Uterus (tissue), 4 donors: ENCODE results near the gene MUC21. TPM values are rescaled to one million over a fixed set of nuclear protein-coding genes. Genes with fewer than 3 reads are reported as not detected.

Experiments used
- DNase-seq, 2 donors: peaks; one replicate each; pipeline ENCODE4 v3.0.0-alpha.2; 2019 to 2020
- H3K27ac ChIP-seq, 2 donors: fragments of 200-600 bp; sonication (generic); 1 replicate in 1 of 2; 2 replicates in 1 of 2; pipeline ENCODE4 v1.5.1; 2016 to 2018
- H3K27me3 ChIP-seq, 2 donors: fragments of 200-600 bp; sonication (generic); one replicate each; pipeline ENCODE4 v1.5.1; 2018 to 2019; ENCODE audit warnings: control low read depth in 1 of 2
- H3K36me3 ChIP-seq, 2 donors: fragments of 200-600 bp; sonication (generic); one replicate each; pipeline ENCODE4 v1.5.1; 2019; ENCODE audit warnings: control low read depth in 1 of 2
- H3K4me1 ChIP-seq, 2 donors: fragments of 200-600 bp; sonication (generic); one replicate each; pipeline ENCODE4 v1.5.1; 2018 to 2019; ENCODE audit warnings: control low read depth in 1 of 2
- H3K4me3 ChIP-seq, 2 donors: fragments of 200-600 bp; sonication (generic); 1 replicate in 1 of 2; 2 replicates in 1 of 2; pipeline ENCODE4 v1.5.1; 2018 to 2019; ENCODE audit warnings: mild to moderate bottlenecking in 1 of 2
- H3K9me3 ChIP-seq, 2 donors: fragments of 200-600 bp; sonication (generic); one replicate each; pipeline ENCODE4 v1.5.1; 2019; ENCODE audit warnings: control low read depth in 1 of 2
- CTCF ChIP-seq, 4 experiments: fragments of 200-600 bp in 2 of 4; fragments of 450-650 bp in 2 of 4; sonication (generic) in 2 of 4; IDR thresholded peaks; one replicate each; pipeline ENCODE4 v1.5.1; 2016 to 2019; ENCODE audit warnings: antibody characterized with exemption in 4 of 4, mild to moderate bottlenecking in 2 of 4, moderate library complexity in 1 of 4
- POLR2A ChIP-seq, 2 donors: fragments of 450-650 bp; IDR thresholded peaks; one replicate each; pipeline ENCODE4 v1.6.1; 2016; ENCODE audit warnings: antibody characterized with exemption in 2 of 2, mild to moderate bottlenecking in 1 of 2, moderate library complexity in 1 of 2
- intact Hi-C: fragments of 100-400 bp; cut with DNase I; formaldehyde crosslinking; loops from one replicate; pipeline ENCODE4 v1.15.1; 2023; ENCODE audit warnings: low total_unique reads
- total RNA-seq, 4 donors: library from RNA; depleted of rRNA in 3 of 4; stranded (reverse); fragments of >200 nt in 3 of 4; gene quantifications; one replicate each; pipeline versions ENCODE4 v1.1.0 to v1.2.4, GENCODE V29; 2014 to 2023
- donor health status: DM: yes; HTN: yes; CAD: no.

MUC21 gene
- total RNA-seq, 4 donors from 2014 or later: 0.28 to 0.59 TPM; not detected in 2

GRCh38 chr6:31035862-31036497 lies 52.5 kb downstream of the MUC21 start:
- Histone ChIP-seq H3K36me3 (no peaks in the 10 kb centered on the region), H3K27ac (no peak overlapping the region), H3K9me3 (no peaks in the 10 kb centered on the region), H3K4me3 (no peak overlapping the region), H3K4me1 (no peaks in the 10 kb centered on the region), H3K27me3 (no peaks in the 10 kb centered on the region)
- DNase-seq: no peak
- TF ChIP-seq CTCF (IDR thresholded peaks at IDR 0.05) (no peak), POLR2A (IDR thresholded peaks at IDR 0.05) (no peak)
- intact Hi-C loops: no loop called here

GRCh38 chr6:31037169-31037568 lies 53.7 kb downstream of the MUC21 start:
- no peak overlapping the region for H3K4me3 ChIP-seq
- no peaks in the 10 kb centered on the region for H3K9me3 ChIP-seq
- H3K27me3 ChIP-seq: no peaks in the 10 kb centered on the region
- TF ChIP-seq CTCF (IDR thresholded peaks at IDR 0.05) (no peak), POLR2A (IDR thresholded peaks at IDR 0.05) (no peak)
- H3K4me1 ChIP-seq: no peaks in the 10 kb centered on the region
- intact Hi-C loops: no loop called here
- H3K36me3 ChIP-seq: no peaks in the 10 kb centered on the region
- no peak for DNase-seq
- no peak overlapping the region for H3K27ac ChIP-seq

DNA sequence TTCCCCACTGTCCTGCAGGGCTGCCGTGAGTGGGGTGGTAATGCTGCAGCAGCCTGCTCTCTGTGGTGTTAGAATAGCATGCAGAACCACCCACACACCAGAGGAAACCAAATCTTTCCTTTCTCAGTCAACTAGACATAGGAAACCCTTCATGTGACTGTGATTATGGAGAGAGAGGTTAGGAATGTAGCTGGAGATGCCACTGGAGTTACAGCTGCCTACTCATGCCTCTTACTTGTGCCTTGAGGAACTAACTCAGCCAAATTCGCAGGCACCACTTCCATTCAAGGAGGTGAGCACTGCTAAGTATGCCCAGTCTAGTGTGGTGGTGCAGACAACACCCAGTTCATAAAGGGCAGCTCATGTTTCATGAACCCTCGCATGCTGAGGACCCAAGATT lies 54.2 kb downstream of the MUC21 start:
- Histone ChIP-seq H3K27me3 (no peaks in the 10 kb centered on the region), H3K4me3 (no peak overlapping the region), H3K9me3 (no peaks in the 10 kb centered on the region), H3K4me1 (no peaks in the 10 kb centered on the region), H3K36me3 (no peaks in the 10 kb centered on the region), H3K27ac (no peak overlapping the region)
- TF ChIP-seq POLR2A (IDR thresholded peaks at IDR 0.05): no peak
- TF ChIP-seq CTCF (IDR thresholded peaks at IDR 0.05): no peak
- intact Hi-C loops: no loop called here
- DNase-seq: no peak

- DNase-seq: no peak
- H3K27me3 ChIP-seq: no peaks in the 10 kb centered on the region
- intact Hi-C loops: no loop called here
- H3K9me3 ChIP-seq: no peaks in the 10 kb centered on the region
- no peak overlapping the region for H3K4me3 ChIP-seq
- H3K4me1 ChIP-seq: no peaks in the 10 kb centered on the region
- no peak overlapping the region for H3K27ac ChIP-seq
- no peak for TF ChIP-seq CTCF (IDR thresholded peaks at IDR 0.05)
- H3K36me3 ChIP-seq: no peaks in the 10 kb centered on the region
These were observed 55.0 kb downstream of the MUC21 start for GRCh38 chr6:31038559-31038958.

Other genes with a start within 250 kb of the MUC21 start
- 100 to 1,000 TPM in 1 of 4 donors, 10 to 100 TPM in 3; 47.1 to 155 (median 64.6) TPM for gene FLOT1, start 241.0 kb upstream of the MUC21 start, total RNA-seq
- 10 to 100 TPM in 2 of 4 donors, 1 to 10 TPM in 1, under 1 TPM in 1; 0.88 to 23.8 (median 10.4) TPM for gene IER3, start 239.2 kb upstream of the MUC21 start, total RNA-seq
- 10 to 100 TPM in 2 of 4 donors, 1 to 10 TPM in 2; 2.1 to 74.1 (median 30.3) TPM for gene DDR1, start 99.2 kb upstream of the MUC21 start, total RNA-seq
- 10 to 100 TPM in 3 of 4 donors, not detected in 1; 27.4 to 96.6 (median 65.2) TPM for gene GTF2H4, start 75.5 kb upstream of the MUC21 start, total RNA-seq
- gene VARS2, start 69.5 kb upstream of the MUC21 start, total RNA-seq: 10 to 100 TPM; 12.6 to 34.2 (median 22.4) TPM
- 1 to 10 TPM in 1 of 4 donors, not detected in 3; 1.1 TPM for gene SFTA2, start 51.5 kb upstream of the MUC21 start, total RNA-seq
- gene MUCL3, start 42.7 kb upstream of the MUC21 start, total RNA-seq: under 1 TPM in 1 of 4 donors, not detected in 3; under 0.01 TPM
- not detected for gene MUC22, start 26.8 kb downstream of the MUC21 start, total RNA-seq
- gene C6orf15, start 128.9 kb downstream of the MUC21 start, total RNA-seq: under 1 TPM in 1 of 4 donors, not detected in 3; 0.35 TPM
- 1 to 10 TPM in 1 of 4 donors, under 1 TPM in 3; under 0.01 to 4.5 (median 0.54) TPM for gene PSORS1C1, start 131.1 kb downstream of the MUC21 start, total RNA-seq
- under 1 TPM in 1 of 4 donors, not detected in 3; 0.28 TPM for gene CDSN, start 136.7 kb downstream of the MUC21 start, total RNA-seq
- not detected for gene PSORS1C2, start 155.3 kb downstream of the MUC21 start, total RNA-seq
- 10 to 100 TPM in 2 of 4 donors, 1 to 10 TPM in 1, under 1 TPM in 1; 0.59 to 28.1 (median 12.5) TPM for gene CCHCR1, start 174.1 kb downstream of the MUC21 start, total RNA-seq
- 10 to 100 TPM in 3 of 4 donors, 1 to 10 TPM in 1; 3.6 to 22.3 (median 12.6) TPM for gene TCF19, start 174.9 kb downstream of the MUC21 start, total RNA-seq
- gene POU5F1, start 187.0 kb downstream of the MUC21 start, total RNA-seq: 1 to 10 TPM in 2 of 4 donors, under 1 TPM in 1, not detected in 1; 0.67 to 2.8 (median 1.8) TPM